Measurements from ENCODE around the gene RAPGEF3. TPM values are rescaled to one million over a fixed set of nuclear protein-coding genes. Genes with fewer than 3 reads are reported as not detected.

RAPGEF3 gene
- total and polyA plus RNA-seq, 2 of the 8 experiments (the other 6 are each of a cell fraction or from before 2014, with no cell fraction given) = 5.0 to 9.4 TPM

DNA sequence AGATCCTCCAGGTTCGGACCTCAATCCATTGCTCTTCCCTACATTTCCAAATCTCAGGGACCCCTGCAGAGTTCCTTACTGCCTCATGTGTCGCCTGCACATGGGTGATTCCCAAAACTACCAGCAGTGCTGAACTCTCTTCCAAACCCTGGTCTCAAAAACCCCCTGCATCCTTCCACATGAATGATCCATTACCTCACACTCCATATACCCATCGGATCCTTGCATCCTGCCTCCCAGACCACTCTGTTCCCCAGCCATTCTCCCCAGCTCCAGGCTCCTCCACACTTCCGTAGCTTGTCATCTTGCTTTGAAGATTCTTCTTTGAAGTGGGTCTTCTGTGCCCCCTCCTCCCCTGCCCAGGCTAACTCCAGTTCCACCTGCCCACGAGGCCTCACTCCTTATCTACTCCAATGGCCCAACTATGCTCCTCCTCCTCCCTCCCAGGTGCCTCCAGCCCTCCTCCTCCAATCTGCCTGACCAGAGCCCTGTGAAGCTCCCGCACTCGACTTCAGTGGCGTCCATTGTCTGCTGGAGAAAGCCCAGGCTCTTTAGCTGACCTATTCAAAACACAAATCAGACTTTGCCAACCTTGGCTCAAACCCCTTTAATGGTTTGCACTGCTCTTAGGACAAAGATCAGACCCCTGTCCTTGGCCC lies 13.8 kb downstream of the RAPGEF3 start:
- H4K5ac ChIP-seq (ENCODE audit: insufficient read length, low read depth, low read length) = no peak overlapping the region
- no peak overlapping the region for H3K27ac ChIP-seq (ENCODE audit: low read depth, low read length)
- WGBS, 2 experiments (ENCODE audit: extremely low coverage in 1 of 2, insufficient coverage in 1 of 2, insufficient read length in 1 of 2, insufficient replicate concordance in 2 of 2, low coverage in 1 of 2, low lambda C conversion rate in 2 of 2, missing lambda C conversion rate in 1 of 2) = 87% methylated on average over 8 of the region's 8 CpGs; no CpG with 5 or more reads in 1 of the 2 experiments
- no peak overlapping the region for H3K4me3 ChIP-seq (ENCODE audit: extremely low read depth in 1 of 4, insufficient read depth in 2 of 4, low read depth in 3 of 4, low read length in 4 of 4)
- no peak overlapping the region for H3K56ac ChIP-seq (replicated peaks; ENCODE audit: insufficient read length, low read depth, low read length)
- no peaks in the 10 kb centered on the region; the same call in 1 of the 2 replicates for H3K23me2 ChIP-seq (ENCODE audit: low read depth, low read length)
- H4K91ac ChIP-seq (replicated peaks; ENCODE audit: insufficient read length, low read length) = no peak overlapping the region
- CTCF ChIA-PET (ENCODE audit: partially characterized antibody) = interaction anchor here (1.3 to 64.6 kb wide), 13 partner anchors 7 to 184 kb away, joined by 3 to 2442 read pairs (median 35); partner anchors contain the start of genes ENDOU, HDAC7, RAPGEF3 and SLC48A1
- DNase-seq (ENCODE audit: low read depth in 1 of 2, low spot score in 2 of 2) (no peak), FAIRE-seq (no peak)
- no peak overlapping the region for H3K4ac ChIP-seq (replicated peaks; ENCODE audit: insufficient read length, low read depth, low read length)
- H3K18ac ChIP-seq (ENCODE audit: extremely low read depth, low read length) = no peak overlapping the region
- no peak for TF ChIP-seq MAFK (IDR thresholded peaks at IDR 0.05; ENCODE audit: low read depth, low read length)
- no peak overlapping the region for H2BK120ac ChIP-seq (replicated peaks; ENCODE audit: low read depth, low read length)
- no peaks in the 10 kb centered on the region for H3K36me3 ChIP-seq (ENCODE audit: control insufficient read depth in 2 of 4, insufficient read depth in 4 of 4, low read length in 3 of 4)
- no peak overlapping the region for H3K9ac ChIP-seq (replicated peaks in 1 of 4; ENCODE audit: extremely low read depth in 1 of 4, low read depth in 3 of 4, low read length in 3 of 4)
- POLR2A ChIA-PET (ENCODE audit: partially characterized antibody) = interaction anchor here (0.9 to 7.4 kb wide), 5 partner anchors 11 to 36 kb away, joined by 4 to 79 read pairs (median 22); partner anchors contain the start of genes RAPGEF3 and SLC48A1
- no peak overlapping the region; the same call in 1 of the 2 replicates for H2AK5ac ChIP-seq (ENCODE audit: low read depth, low read length)
- no peak overlapping the region; the same call in 1 of the 2 replicates for H2BK20ac ChIP-seq (ENCODE audit: low read length)
- no peaks in the 10 kb centered on the region for H3K79me1 ChIP-seq (ENCODE audit: low read depth, low read length)
- 0 out of 2 replicates have a peak overlapping the region, but pooled peaks have one; percentile 27 for H2BK12ac ChIP-seq (ENCODE audit: low read depth, low read length)
- H3K4me1 ChIP-seq (replicated peaks in 1 of 4; ENCODE audit: control insufficient read depth in 3 of 4, insufficient read depth in 4 of 4, low read length in 3 of 4) = peaks cover 0 to 10% (median 2%) of the 10 kb centered on the region in 4 experiments; a peak in 4 of 7 replicates
- H4K8ac ChIP-seq (ENCODE audit: extremely low read depth, insufficient read depth, low read length) = no peak overlapping the region
- H3K4me2 ChIP-seq (ENCODE audit: insufficient read depth in 1 of 2, low read depth in 2 of 2, low read length in 2 of 2) = no peak overlapping the region
- H3K79me2 ChIP-seq (ENCODE audit: control insufficient read depth in 1 of 2, insufficient read depth in 2 of 2, low read length in 2 of 2) = no peaks in the 10 kb centered on the region
- H3K27me3 ChIP-seq (replicated peaks in 1 of 4; ENCODE audit: control insufficient read depth in 3 of 4, extremely low read depth in 1 of 4, insufficient read depth in 3 of 4, low read length in 3 of 4) = no peaks in the 10 kb centered on the region
- no peaks in the 10 kb centered on the region for H3K9me3 ChIP-seq (ENCODE audit: insufficient read depth in 2 of 2, low read depth in 1 of 2, low read length in 1 of 2)
- no peak overlapping the region for H3K23ac ChIP-seq (ENCODE audit: insufficient read length)
- H3K14ac ChIP-seq (ENCODE audit: insufficient read length) = no peak overlapping the region
- H4K20me1 ChIP-seq (replicated peaks in 1 of 2; ENCODE audit: control insufficient read depth in 1 of 2, insufficient read depth in 2 of 2, low read length in 2 of 2) = no peaks in the 10 kb centered on the region
- H2BK15ac ChIP-seq (ENCODE audit: low read length) = no peak overlapping the region
- H2BK5ac ChIP-seq (ENCODE audit: low read depth, low read length) = peak overlapping the region; percentile 24; the same call in 1 of the 2 replicates
- no peak overlapping the region for H2AFZ ChIP-seq (ENCODE audit: low read length)

All from H1 (cell line).